Measurements from ENCODE around the gene STX11.
"Not testable (repeated sequence)": the region's sequence is repeated elsewhere in the genome, so short reads cannot be mapped to it uniquely, and the experiment has no call there.

STX11 gene

DNA sequence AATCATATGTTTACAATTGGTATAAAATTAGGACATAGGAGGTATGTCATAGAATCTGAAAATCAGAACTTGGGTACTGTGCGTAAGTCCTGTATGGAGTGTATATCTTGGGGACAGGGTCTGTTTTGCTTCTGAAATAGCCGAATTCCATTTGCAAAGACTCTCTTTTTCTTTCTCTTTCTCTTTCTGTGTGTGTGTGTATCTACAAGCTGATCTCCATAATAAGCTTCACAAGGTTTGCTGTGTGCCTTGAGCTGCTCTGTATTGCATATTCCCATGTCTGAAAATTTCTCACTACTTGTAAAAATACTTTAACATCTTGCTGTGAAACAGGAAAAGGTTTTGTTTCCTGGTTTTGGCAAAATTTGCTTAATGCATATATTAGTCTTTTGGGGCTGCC lies 29.5 kb downstream of the STX11 start:
- DNase-seq (ENCODE audit: insufficient read length) (no peak), FAIRE-seq (peak; percentile 72)
- TF ChIP-seq POLR2A (IDR thresholded peaks at IDR 0.05; ENCODE audit: low read depth, low read length) (no peak), POLR2AphosphoS5 (IDR thresholded peaks at IDR 0.05; ENCODE audit: low read depth, low read length) (no peak)

DNA sequence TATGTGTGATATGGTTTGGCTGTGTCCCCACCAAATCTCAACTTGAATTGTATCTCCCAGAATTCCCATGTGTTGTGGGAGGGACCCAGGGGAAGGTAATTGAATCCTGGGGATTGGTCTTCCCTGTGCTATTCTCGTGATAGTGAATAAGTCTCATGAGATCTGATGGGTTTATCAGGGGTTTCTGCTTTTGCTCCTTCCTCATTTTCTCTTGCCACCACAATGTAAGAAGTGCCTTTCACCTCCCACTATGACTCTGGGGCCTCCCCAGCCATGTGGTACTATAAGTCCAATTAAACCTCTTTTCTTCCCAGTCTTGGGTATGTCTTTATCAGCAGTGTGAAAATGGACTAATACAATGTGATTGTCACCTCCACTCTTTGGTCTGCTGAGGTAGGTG lies 30.0 kb downstream of the STX11 start:
- FAIRE-seq, result peak; percentile 71
- not testable (repeated sequence) for DNase-seq (ENCODE audit: insufficient read length)

GRCh38 chr6:144181639-144182038 lies 31.3 kb downstream of the STX11 start:
- FAIRE-seq, result no peak
- DNase-seq (ENCODE audit: insufficient read length), result no peak
- no peak for TF ChIP-seq TAF1 (IDR thresholded peaks at IDR 0.05; ENCODE audit: borderline replicate concordance, low read depth, low read length)

DNA sequence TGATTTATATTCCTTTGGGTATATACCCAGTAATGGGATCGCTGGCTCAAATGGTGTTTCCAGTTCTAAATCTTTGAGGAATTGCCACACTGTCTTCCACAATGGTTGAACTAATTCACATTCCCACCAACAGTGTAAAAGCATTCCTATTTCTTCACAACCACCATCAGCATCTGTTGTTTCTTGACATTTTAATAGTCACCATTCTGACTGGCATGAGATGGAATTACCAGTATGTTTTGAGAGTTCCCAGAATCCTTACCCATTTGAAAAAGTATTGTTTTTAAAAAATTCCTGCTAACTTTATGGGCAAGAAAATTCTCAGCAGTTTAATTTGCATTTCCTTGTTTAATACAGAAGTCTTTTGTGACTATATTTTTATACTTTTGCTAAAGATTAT lies 33.9 kb downstream of the STX11 start:
- FAIRE-seq; DNase-seq (ENCODE audit: insufficient read length): not testable (repeated sequence)

DNA sequence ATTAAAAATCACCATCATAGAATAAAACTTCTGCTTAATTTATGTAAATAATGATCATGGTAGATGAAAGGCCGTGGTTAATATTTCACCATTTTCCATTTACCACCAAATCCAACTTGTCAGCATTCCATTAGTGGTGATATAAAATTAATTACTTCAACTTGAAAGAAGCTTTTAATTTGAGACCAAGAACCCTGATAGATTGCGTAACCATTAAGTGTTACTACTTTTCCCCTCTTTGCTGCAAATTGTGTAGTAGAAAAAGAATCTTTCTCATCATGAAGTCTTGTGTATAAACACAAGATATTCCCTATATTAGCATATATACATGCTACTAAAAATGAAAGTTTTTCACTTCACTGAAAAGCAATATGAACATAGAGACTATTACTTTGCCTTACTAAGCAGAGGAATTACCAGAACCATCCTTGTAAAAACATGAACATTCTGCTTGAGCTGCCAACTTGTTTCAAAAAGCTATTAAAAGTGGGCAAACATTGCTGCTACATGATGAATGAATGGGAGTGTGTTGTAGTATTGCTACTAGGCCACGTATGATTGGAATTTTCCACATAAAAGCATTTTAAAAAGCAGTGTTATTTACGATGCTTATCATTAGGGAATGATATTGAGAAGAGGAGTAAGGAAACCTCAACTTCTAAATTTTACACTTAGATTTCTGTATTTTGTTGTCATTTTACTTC lies 35.0 kb downstream of the STX11 start:
- DNase-seq (ENCODE audit: insufficient read length) (no peak), FAIRE-seq (no peak)
- TF ChIP-seq TAF1 (IDR thresholded peaks at IDR 0.05; ENCODE audit: borderline replicate concordance, low read depth, low read length) (no peak), POLR2AphosphoS5 (IDR thresholded peaks at IDR 0.05; ENCODE audit: low read depth, low read length) (no peak), POLR2A (IDR thresholded peaks at IDR 0.05; ENCODE audit: low read depth, low read length) (no peak)

DNA sequence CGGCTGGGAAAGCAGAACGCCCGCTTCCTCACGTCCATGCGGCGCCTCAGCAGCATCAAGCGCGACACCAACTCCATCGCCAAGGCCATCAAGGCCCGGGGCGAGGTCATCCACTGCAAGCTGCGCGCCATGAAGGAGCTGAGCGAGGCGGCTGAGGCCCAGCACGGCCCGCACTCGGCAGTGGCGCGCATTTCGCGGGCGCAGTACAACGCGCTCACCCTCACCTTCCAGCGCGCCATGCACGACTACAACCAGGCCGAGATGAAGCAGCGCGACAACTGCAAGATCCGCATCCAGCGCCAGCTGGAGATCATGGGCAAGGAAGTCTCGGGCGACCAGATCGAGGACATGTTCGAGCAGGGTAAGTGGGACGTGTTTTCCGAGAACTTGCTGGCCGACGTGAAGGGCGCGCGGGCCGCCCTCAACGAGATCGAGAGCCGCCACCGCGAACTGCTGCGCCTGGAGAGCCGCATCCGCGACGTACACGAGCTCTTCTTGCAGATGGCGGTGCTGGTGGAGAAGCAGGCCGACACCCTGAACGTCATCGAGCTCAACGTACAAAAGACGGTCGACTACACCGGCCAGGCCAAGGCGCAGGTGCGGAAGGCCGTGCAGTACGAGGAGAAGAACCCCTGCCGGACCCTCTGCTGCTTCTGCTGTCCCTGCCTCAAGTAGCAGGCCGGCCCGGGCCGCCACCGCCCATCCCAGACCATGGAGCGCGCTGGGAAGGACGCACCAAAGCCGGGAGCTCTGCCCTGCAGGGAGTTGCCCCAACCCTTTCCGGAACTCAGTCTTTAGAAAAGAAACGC lies 36.7 kb downstream of the STX11 start:
- FAIRE-seq (no peak), DNase-seq (ENCODE audit: insufficient read length) (no peak)
- TF ChIP-seq POLR2A (IDR thresholded peaks at IDR 0.05; ENCODE audit: low read depth, low read length), result no peak
- no peak for TF ChIP-seq TAF1 (IDR thresholded peaks at IDR 0.05; ENCODE audit: borderline replicate concordance, low read depth, low read length)
- TF ChIP-seq POLR2AphosphoS5 (IDR thresholded peaks at IDR 0.05; ENCODE audit: low read depth, low read length), result no peak

GRCh38 chr6:144189351-144189750 lies 39.0 kb downstream of the STX11 start:
- FAIRE-seq, result no peak
- TF ChIP-seq TAF1 (IDR thresholded peaks at IDR 0.05; ENCODE audit: borderline replicate concordance, low read depth, low read length), result no peak
- DNase-seq (ENCODE audit: insufficient read length), result no peak

- no peak for TF ChIP-seq POLR2A (IDR thresholded peaks at IDR 0.05; ENCODE audit: low read depth, low read length)
- FAIRE-seq, result no peak
These were observed 39.8 kb downstream of the STX11 start for GRCh38 chr6:144190080-144190479.

GRCh38 chr6:144190593-144190992 lies 40.3 kb downstream of the STX11 start:
- DNase-seq (ENCODE audit: insufficient read length) (no peak), FAIRE-seq (no peak)
- TF ChIP-seq POLR2AphosphoS5 (IDR thresholded peaks at IDR 0.05; ENCODE audit: low read depth, low read length) (no peak), TAF1 (IDR thresholded peaks at IDR 0.05; ENCODE audit: borderline replicate concordance, low read depth, low read length) (no peak), POLR2A (IDR thresholded peaks at IDR 0.05; ENCODE audit: low read depth, low read length) (no peak)

More at GRCh38 chr6:144190080-144190479, 39.8 kb downstream of the STX11 start:
- no peak for DNase-seq (ENCODE audit: insufficient read length)

- no peak for TF ChIP-seq TAF1 (IDR thresholded peaks at IDR 0.05; ENCODE audit: borderline replicate concordance, low read depth, low read length)
- TF ChIP-seq POLR2AphosphoS5 (IDR thresholded peaks at IDR 0.05; ENCODE audit: low read depth, low read length), result no peak
- no peak for TF ChIP-seq POLR2A (IDR thresholded peaks at IDR 0.05; ENCODE audit: low read depth, low read length)
- no peak for DNase-seq (ENCODE audit: insufficient read length)
- no peak for FAIRE-seq
These were observed 42.9 kb downstream of the STX11 start for GRCh38 chr6:144193181-144193580.

DNA sequence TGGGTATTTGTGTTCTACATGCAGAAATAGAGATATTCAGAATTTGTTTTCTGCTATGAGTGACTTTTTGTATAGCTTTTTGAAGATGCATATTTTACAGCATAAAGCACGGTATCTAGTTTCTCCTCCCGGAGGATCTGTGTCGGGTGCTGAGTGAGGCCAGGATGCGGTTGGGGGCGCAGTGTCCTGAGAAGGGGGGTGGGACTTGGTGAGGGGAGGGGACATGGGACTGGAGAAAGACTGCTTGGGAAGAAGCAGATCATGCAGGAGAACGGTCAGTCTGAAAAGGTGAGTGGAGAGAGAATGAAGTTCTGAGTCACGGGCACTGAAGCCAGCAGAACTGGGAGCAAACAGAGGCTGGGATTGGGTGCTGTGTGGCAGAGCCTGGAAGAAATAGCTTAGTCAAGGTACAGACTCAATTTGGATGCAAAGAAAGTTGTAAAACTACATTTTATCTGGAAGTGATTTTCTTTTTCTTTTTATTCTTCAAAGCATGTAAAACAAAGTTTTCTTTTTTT lies 44.0 kb downstream of the STX11 start:
- FAIRE-seq, result no peak
- no peak for TF ChIP-seq POLR2AphosphoS5 (IDR thresholded peaks at IDR 0.05; ENCODE audit: low read depth, low read length)
- TF ChIP-seq TAF1 (IDR thresholded peaks at IDR 0.05; ENCODE audit: borderline replicate concordance, low read depth, low read length), result no peak
- TF ChIP-seq POLR2A (IDR thresholded peaks at IDR 0.05; ENCODE audit: low read depth, low read length), result no peak
- DNase-seq (ENCODE audit: insufficient read length), result no peak

DNA sequence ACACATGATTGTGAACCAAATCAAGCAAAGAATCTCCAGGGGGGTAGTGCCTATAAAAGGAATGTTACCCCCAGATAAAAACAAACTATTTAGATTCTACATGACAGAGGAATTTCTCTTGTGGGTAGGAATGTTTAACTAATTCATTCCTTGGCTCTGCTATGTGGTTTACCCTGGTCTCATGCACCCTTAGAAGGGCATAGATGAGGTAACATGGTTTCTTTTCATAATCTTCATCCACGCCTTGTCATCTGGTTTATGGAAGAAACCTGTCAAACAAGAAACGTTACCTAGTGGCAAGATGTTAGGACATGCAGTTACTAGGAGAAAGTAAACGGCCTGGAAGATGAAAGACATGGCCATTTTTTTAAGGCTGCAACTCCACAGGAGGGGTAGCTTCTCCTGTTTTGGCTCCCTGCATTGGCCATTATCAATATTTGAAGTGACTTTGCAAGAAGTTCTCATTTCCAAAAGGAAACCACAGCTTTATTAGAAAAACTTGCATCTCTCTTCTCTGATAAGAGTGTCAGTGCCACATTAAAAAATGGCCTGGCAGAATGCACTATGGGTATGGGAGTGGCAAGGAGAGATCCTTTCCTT lies 45.5 kb downstream of the STX11 start:
- no peak for TF ChIP-seq TAF1 (IDR thresholded peaks at IDR 0.05; ENCODE audit: borderline replicate concordance, low read depth, low read length)
- TF ChIP-seq POLR2A (IDR thresholded peaks at IDR 0.05; ENCODE audit: low read depth, low read length), result no peak
- TF ChIP-seq POLR2AphosphoS5 (IDR thresholded peaks at IDR 0.05; ENCODE audit: low read depth, low read length), result no peak
- FAIRE-seq, result no peak
- DNase-seq (ENCODE audit: insufficient read length), result no peak
